ENCODE measurements around the gene KNDC1. TPM values are rescaled to one million over a fixed set of nuclear protein-coding genes. Genes with fewer than 3 reads are reported as not detected.
"Not testable (repeated sequence)": the region's sequence is repeated elsewhere in the genome, so short reads cannot be mapped to it uniquely, and the experiment has no call there.

Gene KNDC1
- total RNA-seq, 4 donors from 2014 or later, result under 0.01 to 12.5 (median 5.3) TPM

DNA sequence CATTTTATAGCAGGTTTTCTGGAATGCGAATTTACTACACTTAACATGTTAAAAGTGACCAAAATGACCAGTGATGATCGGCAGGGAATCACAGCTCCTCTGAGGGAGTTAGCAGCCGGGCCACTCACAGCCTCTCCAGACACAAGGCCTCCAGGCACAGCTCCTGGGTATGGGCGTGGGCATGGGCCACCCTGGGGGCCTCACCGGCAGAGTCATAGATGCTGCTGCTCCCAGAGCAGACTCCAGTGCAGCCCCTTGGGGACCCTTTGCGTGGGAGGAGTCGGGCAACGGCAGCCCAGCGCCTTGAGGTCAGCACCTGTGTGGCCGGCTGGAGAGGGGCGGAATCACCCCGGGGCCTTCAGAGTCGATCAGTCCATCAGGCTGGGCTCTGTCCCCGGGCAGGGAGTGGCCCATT lies 8.6 kb downstream of the KNDC1 start:
- DNase-seq, result no peak
- intact Hi-C loops (cut with DNase I; ENCODE audit: low total_unique reads), result no loop called here
- H3K27me3 ChIP-seq, result no peaks in the 10 kb centered on the region

DNA sequence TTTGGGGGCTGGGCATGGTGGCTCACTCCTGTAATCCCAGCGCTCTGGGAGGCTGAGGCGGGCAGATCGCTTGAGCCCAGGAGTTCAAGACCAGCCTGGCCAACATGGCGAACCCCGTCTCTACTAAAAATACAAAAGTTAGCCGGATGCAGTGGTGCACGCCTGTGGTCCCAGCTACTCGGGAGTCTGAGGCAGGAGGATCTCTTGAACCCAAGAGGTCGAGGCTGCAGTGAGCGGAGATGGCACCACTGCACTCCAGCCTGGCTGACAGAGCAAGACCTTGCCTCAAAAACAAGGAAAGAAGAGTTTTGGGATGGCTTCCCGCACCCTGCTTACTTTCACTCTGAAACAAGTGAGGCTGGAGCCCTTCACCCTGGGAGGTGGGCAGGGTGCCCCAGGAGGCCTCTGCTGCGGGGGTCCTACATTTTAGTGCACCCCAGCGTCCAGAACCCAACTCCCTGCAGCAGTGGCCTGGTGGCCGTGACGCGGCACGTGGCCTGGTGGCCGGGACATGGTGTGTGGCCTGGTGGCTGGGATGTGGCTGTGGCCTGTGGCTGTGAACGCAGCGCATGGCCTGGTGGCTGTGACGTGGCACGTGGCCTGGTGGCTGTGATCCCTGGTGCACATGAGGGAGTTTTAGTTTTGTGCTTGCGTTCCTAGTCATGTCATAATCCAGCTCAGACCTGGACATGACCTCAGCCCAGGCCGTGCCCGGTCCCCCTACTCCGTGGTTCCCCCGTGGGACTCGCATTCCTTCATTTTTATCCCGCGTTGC lies 9.3 kb downstream of the KNDC1 start:
- H3K36me3 ChIP-seq, result no peaks in the 10 kb centered on the region
- no peaks in the 10 kb centered on the region for H3K9me3 ChIP-seq
- no peak overlapping the region for H3K27ac ChIP-seq
- H3K27me3 ChIP-seq, result no peaks in the 10 kb centered on the region
- H3K4me1 ChIP-seq, result no peaks in the 10 kb centered on the region
- TF ChIP-seq POLR2A (IDR thresholded peaks at IDR 0.05), result no peak
- TF ChIP-seq, protein P1, sequence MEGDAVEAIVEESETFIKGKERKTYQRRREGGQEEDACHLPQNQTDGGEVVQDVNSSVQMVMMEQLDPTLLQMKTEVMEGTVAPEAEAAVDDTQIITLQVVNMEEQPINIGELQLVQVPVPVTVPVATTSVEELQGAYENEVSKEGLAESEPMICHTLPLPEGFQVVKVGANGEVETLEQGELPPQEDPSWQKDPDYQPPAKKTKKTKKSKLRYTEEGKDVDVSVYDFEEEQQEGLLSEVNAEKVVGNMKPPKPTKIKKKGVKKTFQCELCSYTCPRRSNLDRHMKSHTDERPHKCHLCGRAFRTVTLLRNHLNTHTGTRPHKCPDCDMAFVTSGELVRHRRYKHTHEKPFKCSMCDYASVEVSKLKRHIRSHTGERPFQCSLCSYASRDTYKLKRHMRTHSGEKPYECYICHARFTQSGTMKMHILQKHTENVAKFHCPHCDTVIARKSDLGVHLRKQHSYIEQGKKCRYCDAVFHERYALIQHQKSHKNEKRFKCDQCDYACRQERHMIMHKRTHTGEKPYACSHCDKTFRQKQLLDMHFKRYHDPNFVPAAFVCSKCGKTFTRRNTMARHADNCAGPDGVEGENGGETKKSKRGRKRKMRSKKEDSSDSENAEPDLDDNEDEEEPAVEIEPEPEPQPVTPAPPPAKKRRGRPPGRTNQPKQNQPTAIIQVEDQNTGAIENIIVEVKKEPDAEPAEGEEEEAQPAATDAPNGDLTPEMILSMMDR (IDR thresholded peaks at IDR 0.05), result no peak
- no peak overlapping the region for H3K4me3 ChIP-seq
- intact Hi-C loops (cut with DNase I; ENCODE audit: low total_unique reads), result no loop called here
- DNase-seq, result no peak

More for the DNA sequence above, 8.6 kb downstream of the KNDC1 start:
- no peaks in the 10 kb centered on the region for H3K4me1 ChIP-seq
- H3K9me3 ChIP-seq, result no peaks in the 10 kb centered on the region
- H3K27ac ChIP-seq, result no peak overlapping the region
- TF ChIP-seq, protein P1 (IDR thresholded peaks at IDR 0.05), result no peak
- TF ChIP-seq POLR2A (IDR thresholded peaks at IDR 0.05), result no peak
- no peaks in the 10 kb centered on the region for H3K36me3 ChIP-seq
- H3K4me3 ChIP-seq, result no peak overlapping the region

DNA sequence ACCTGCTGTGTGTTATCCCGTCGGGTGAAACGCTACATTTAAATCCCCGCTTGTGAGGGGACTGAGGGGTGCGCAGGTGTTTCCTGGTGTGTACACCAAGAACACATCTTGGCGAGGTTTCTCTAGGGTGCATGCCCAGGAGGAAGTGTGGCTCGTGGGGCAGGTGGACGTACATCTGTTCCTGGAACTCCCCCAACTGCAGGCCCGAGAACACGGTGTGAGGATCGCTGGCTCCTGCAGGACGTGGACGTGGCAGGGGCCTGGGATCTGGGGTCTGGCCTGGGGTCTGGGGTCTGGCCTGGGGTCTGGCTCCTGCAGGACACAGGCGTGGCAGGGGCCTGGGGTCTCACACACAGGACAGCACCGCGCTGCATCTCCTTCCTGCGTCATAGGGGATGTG lies 10.1 kb downstream of the KNDC1 start:
- intact Hi-C loops (cut with DNase I; ENCODE audit: low total_unique reads), result no loop called here
- Histone ChIP-seq H3K27ac (no peak overlapping the region), H3K9me3 (no peaks in the 10 kb centered on the region), H3K4me3 (no peak overlapping the region), H3K27me3 (no peaks in the 10 kb centered on the region), H3K4me1 (no peaks in the 10 kb centered on the region), H3K36me3 (no peaks in the 10 kb centered on the region)
- no peak for DNase-seq
- TF ChIP-seq, protein P1 (IDR thresholded peaks at IDR 0.05), result no peak
- no peak for TF ChIP-seq POLR2A (IDR thresholded peaks at IDR 0.05)

DNA sequence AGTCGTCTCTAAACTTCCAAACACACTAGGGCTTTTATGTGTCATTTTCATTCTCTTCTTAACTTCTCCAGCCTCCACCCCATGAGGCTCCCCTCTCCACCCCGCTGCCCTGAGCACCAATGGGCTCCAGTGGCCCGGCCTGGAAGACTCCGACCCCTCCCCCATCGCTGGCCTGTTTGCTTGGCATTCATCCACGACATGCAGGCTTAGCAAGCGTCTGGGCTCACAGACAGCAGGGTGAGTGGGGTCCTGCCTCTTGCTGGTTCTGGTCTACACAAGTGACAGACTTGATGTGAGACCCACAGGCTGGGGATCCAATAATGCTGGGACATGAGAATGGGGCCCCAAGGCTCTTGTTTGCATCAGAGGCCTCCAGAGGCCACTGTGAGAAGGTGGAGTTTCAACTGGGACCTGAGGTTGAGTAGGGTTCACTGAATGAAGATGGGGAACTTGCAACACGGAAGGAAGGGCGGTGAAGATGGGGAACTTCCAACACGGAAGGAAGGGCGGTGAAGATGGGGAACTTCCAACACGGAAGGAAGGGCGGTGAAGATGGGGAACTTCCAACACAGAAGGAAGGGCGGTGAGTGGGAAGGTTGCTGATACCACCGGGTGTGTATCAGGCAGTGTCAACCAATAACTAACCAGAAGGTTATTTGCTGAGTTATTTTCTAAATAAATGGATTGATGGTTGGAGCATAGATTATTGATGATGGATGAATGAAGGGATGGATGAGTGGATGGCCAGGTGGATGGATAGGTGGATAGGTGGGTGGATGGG lies 14.0 kb downstream of the KNDC1 start:
- TF ChIP-seq, protein P1 (IDR thresholded peaks at IDR 0.05), result no peak
- no peak for TF ChIP-seq POLR2A (IDR thresholded peaks at IDR 0.05)
- H3K36me3 ChIP-seq, result no peaks in the 10 kb centered on the region
- H3K4me3 ChIP-seq, result no peak overlapping the region
- DNase-seq, result no peak
- intact Hi-C loops (cut with DNase I; ENCODE audit: low total_unique reads), result no loop called here
- no peaks in the 10 kb centered on the region for H3K4me1 ChIP-seq
- no peak overlapping the region for H3K27ac ChIP-seq
- no peaks in the 10 kb centered on the region for H3K9me3 ChIP-seq
- H3K27me3 ChIP-seq, result no peaks in the 10 kb centered on the region

DNA sequence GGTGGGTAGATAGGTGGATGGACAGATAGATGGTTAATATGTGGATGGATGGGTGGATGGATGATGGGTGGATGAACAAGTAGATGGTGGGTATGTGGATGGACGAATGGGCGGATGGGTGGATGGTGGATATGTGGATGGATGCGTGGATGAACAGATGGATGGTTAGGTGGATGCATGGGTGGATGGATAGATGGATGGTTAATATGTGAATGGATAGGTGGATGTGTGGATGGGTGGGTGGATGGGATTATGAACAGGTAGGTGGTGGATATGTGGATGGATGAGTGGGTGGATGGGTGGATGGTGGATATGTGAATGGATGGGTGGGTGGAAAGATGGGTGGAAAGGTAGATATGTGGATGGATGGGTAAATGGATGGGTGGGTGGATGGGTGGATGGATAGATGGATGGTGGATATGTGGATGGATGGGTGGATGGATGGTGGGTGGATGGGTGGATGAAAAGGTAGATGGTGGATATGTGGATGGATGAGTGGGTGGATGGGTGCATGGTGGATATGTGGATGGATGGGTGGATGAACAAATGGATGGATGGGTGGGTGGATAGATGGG lies 14.8 kb downstream of the KNDC1 start:
- H3K4me3 ChIP-seq, result no peak overlapping the region
- TF ChIP-seq POLR2A (IDR thresholded peaks at IDR 0.05), result no peak
- TF ChIP-seq, protein P1 (IDR thresholded peaks at IDR 0.05), result no peak
- no peak for DNase-seq

DNA sequence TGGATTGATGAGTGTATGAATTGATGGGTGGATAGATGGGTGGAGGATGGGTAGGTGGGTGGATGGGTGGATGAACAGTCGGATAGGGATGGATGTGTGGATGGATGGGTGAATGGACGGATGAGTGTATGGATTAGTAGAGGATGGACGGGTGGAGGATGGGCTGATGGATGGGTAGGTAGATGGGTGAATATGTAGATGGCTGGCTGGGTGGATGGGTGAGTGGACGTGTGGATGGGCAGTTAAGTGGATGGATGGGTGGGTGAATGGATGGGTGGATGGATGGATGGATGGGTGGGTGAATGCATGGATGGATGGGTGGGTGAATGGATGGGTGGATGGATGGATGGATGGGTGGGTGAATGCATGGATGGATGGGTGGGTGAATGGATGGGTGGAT lies 15.6 kb downstream of the KNDC1 start:
- intact Hi-C loops (cut with DNase I; ENCODE audit: low total_unique reads); H3K4me3 ChIP-seq; H3K9me3 ChIP-seq; H3K36me3 ChIP-seq; H3K4me1 ChIP-seq; H3K27ac ChIP-seq; H3K27me3 ChIP-seq; DNase-seq: not testable (repeated sequence)

More for the DNA sequence above, 14.8 kb downstream of the KNDC1 start:
- H3K4me1 ChIP-seq, result no peaks in the 10 kb centered on the region
- no peaks in the 10 kb centered on the region for H3K9me3 ChIP-seq
- no peak overlapping the region for H3K27ac ChIP-seq
- H3K27me3 ChIP-seq, result no peaks in the 10 kb centered on the region
- no peaks in the 10 kb centered on the region for H3K36me3 ChIP-seq
- intact Hi-C loops (cut with DNase I; ENCODE audit: low total_unique reads), result no loop called here
